H1 (cell line): ENCODE data around the gene GZMA. TPM values are rescaled to one million over a fixed set of nuclear protein-coding genes. Genes with fewer than 3 reads are reported as not detected.

Experiments used
- CTCF ChIA-PET: fragments of 300-600 bp; sonication (Branson Sonifier 250); formaldehyde crosslinking; loops from one replicate; lab custom pipeline; 2021; ENCODE audit not compliant: partially characterized antibody; lab: Charles Lee
- POLR2A ChIA-PET: fragments of 300-600 bp; sonication (Branson Sonifier 250); formaldehyde crosslinking; loops from one replicate; lab custom pipeline; 2021; ENCODE audit warnings: inconsistent platforms; ENCODE audit not compliant: partially characterized antibody; lab: Charles Lee
- DNase-seq, 2 experiments: peaks; one replicate each; pipeline versions ENCODE4 v3.0.0 to v3.0.0-alpha.2; 2010 to 2022; ENCODE audit warnings: low spot score in 2 of 2, low read depth in 1 of 2, mixed read lengths in 1 of 2
- FAIRE-seq: peaks from 2 replicates; lab custom pipeline; 2011; peaks lifted over from hg19 to GRCh38; lab: Jason Lieb, UNC
- H2AFZ ChIP-seq: 2 replicates; pipeline ENCODE4 v1.8.1; 2012; ENCODE audit warnings: low read length, inconsistent platforms
- H2AK5ac ChIP-seq: 2 replicates; pipeline ENCODE4 v1.6.1; 2013; ENCODE audit warnings: low read depth, low read length
- H2BK120ac ChIP-seq: replicated peaks from 2 replicates; pipeline ENCODE3; 2013; ENCODE audit warnings: low read depth, low read length, inconsistent platforms
- H2BK12ac ChIP-seq: 2 replicates; pipeline ENCODE4 v1.6.1; 2013; ENCODE audit warnings: low read depth, low read length
- H2BK15ac ChIP-seq: 2 replicates; pipeline ENCODE4 v1.6.1; 2013; ENCODE audit warnings: low read length
- H2BK20ac ChIP-seq: 2 replicates; pipeline ENCODE4 v1.6.1; 2013; ENCODE audit warnings: low read length
- H2BK5ac ChIP-seq: 2 replicates; pipeline ENCODE4 v1.6.1; 2013; ENCODE audit warnings: low read depth, low read length
- H3K14ac ChIP-seq: 2 replicates; pipeline ENCODE4 v1.6.1; 2013; ENCODE audit warnings: inconsistent platforms; ENCODE audit not compliant: insufficient read length
- H3K18ac ChIP-seq: 2 replicates; pipeline ENCODE4 v1.6.1; 2013; ENCODE audit warnings: low read length; ENCODE audit errors: extremely low read depth
- H3K23ac ChIP-seq: 2 replicates; pipeline ENCODE4 v1.6.1; 2013; ENCODE audit warnings: inconsistent platforms; ENCODE audit not compliant: insufficient read length
- H3K23me2 ChIP-seq: 2 replicates; pipeline ENCODE4 v1.6.1; 2013; ENCODE audit warnings: low read depth, low read length
- H3K27ac ChIP-seq: 2 replicates; pipeline ENCODE4 v1.6.1; 2011; ENCODE audit warnings: low read depth, low read length, inconsistent platforms
- H3K27me3 ChIP-seq, 4 experiments: replicated peaks in 1 of 4; 1 replicate in 1 of 4; 2 replicates in 3 of 4; pipeline versions ENCODE4 v1.6.1 to v1.8.1; 2011 to 2013; ENCODE audit warnings: low read length in 3 of 4, mild to moderate bottlenecking in 3 of 4, inconsistent platforms in 2 of 4, mixed read lengths in 2 of 4, moderate library complexity in 1 of 4; ENCODE audit not compliant: control insufficient read depth in 3 of 4, insufficient read depth in 3 of 4; ENCODE audit errors: extremely low read depth in 1 of 4
- H3K36me3 ChIP-seq, 4 experiments: 2 replicates each; pipeline versions ENCODE4 v1.6.1 to v1.8.1; 2011 to 2013; ENCODE audit warnings: mild to moderate bottlenecking in 4 of 4, low read length in 3 of 4, moderate library complexity in 2 of 4, control low read depth in 1 of 4, inconsistent platforms in 1 of 4; ENCODE audit not compliant: insufficient read depth in 4 of 4, control insufficient read depth in 2 of 4
- H3K4ac ChIP-seq: replicated peaks from 2 replicates; pipeline ENCODE3; 2013; ENCODE audit warnings: low read length, low read depth, mixed read lengths, inconsistent platforms; ENCODE audit not compliant: insufficient read length
- H3K4me1 ChIP-seq, 4 experiments: replicated peaks in 1 of 4; 1 replicate in 1 of 4; 2 replicates in 3 of 4; pipeline versions ENCODE4 v1.6.1 to v1.8.1; 2011 to 2013; ENCODE audit warnings: low read length in 3 of 4, inconsistent platforms in 2 of 4, mixed read lengths in 1 of 4; ENCODE audit not compliant: insufficient read depth in 4 of 4, control insufficient read depth in 3 of 4
- H3K4me2 ChIP-seq, 2 experiments: 2 replicates each; pipeline versions ENCODE4 v1.6.1 to v1.8.1; 2011 to 2013; ENCODE audit warnings: low read depth in 2 of 2, low read length in 2 of 2, control low read depth in 1 of 2, inconsistent platforms in 1 of 2, mild to moderate bottlenecking in 1 of 2; ENCODE audit not compliant: insufficient read depth in 1 of 2
- H3K4me3 ChIP-seq, 4 experiments: fragments of 200-600, 300-600 bp in 1 of 4; sonication (generic), shearing (Covaris generic), sonication (Bioruptor Twin) in 1 of 4; 2 replicates each; pipeline versions ENCODE4 v1.5.1 to v1.8.1; 2011 to 2016; ENCODE audit warnings: low read length in 4 of 4, low read depth in 3 of 4, control low read depth in 2 of 4, inconsistent platforms in 2 of 4, mild to moderate bottlenecking in 2 of 4, mixed read lengths in 1 of 4, moderate library complexity in 1 of 4; ENCODE audit not compliant: insufficient read depth in 2 of 4; ENCODE audit errors: extremely low read depth in 1 of 4
- H3K56ac ChIP-seq: replicated peaks from 2 replicates; pipeline ENCODE3; 2013; ENCODE audit warnings: low read depth, mild to moderate bottlenecking, mixed read lengths, low read length, inconsistent platforms; ENCODE audit not compliant: insufficient read length
- H3K79me1 ChIP-seq: 2 replicates; pipeline ENCODE4 v1.6.1; 2013; ENCODE audit warnings: low read depth, low read length, control low read depth
- H3K79me2 ChIP-seq, 2 experiments: 2 replicates each; pipeline versions ENCODE4 v1.6.1 to v1.8.1; 2012 to 2013; ENCODE audit warnings: low read length in 2 of 2, mild to moderate bottlenecking in 2 of 2, inconsistent platforms in 1 of 2; ENCODE audit not compliant: insufficient read depth in 2 of 2, control insufficient read depth in 1 of 2
- H3K9ac ChIP-seq, 4 experiments: replicated peaks in 1 of 4; 1 replicate in 1 of 4; 2 replicates in 3 of 4; pipeline versions ENCODE4 v1.6.1 to v1.8.1; 2011 to 2013; ENCODE audit warnings: low read depth in 3 of 4, low read length in 3 of 4, control low read depth in 2 of 4, mild to moderate bottlenecking in 2 of 4, moderate library complexity in 2 of 4, inconsistent platforms in 1 of 4; ENCODE audit errors: extremely low read depth in 1 of 4
- H3K9me3 ChIP-seq, 2 experiments: 2 replicates each; pipeline versions ENCODE4 v1.6.1 to v1.8.1; 2012 to 2013; ENCODE audit warnings: mild to moderate bottlenecking in 2 of 2, moderate library complexity in 2 of 2, control low read depth in 1 of 2, inconsistent platforms in 1 of 2, low read depth in 1 of 2, low read length in 1 of 2, mixed read lengths in 1 of 2; ENCODE audit not compliant: insufficient read depth in 2 of 2
- H4K20me1 ChIP-seq, 2 experiments: replicated peaks in 1 of 2; 2 replicates each; pipeline versions ENCODE3 to v1.8.1; 2011 to 2013; ENCODE audit warnings: inconsistent platforms in 2 of 2, low read length in 2 of 2, mild to moderate bottlenecking in 1 of 2; ENCODE audit not compliant: insufficient read depth in 2 of 2, control insufficient read depth in 1 of 2
- H4K5ac ChIP-seq: 2 replicates; pipeline ENCODE4 v1.6.1; 2013; ENCODE audit warnings: low read length, low read depth, mixed read lengths, inconsistent platforms; ENCODE audit not compliant: insufficient read length
- H4K8ac ChIP-seq: 2 replicates; pipeline ENCODE4 v1.8.0; 2013; ENCODE audit warnings: mild to moderate bottlenecking, moderate library complexity, low read length, inconsistent platforms; ENCODE audit not compliant: insufficient read depth; ENCODE audit errors: extremely low read depth
- H4K91ac ChIP-seq: replicated peaks from 2 replicates; pipeline ENCODE3; 2013; ENCODE audit warnings: low read length, mixed read lengths, inconsistent platforms; ENCODE audit not compliant: insufficient read length
- EZH2 ChIP-seq: fragments of 200-600 bp; sonication (generic); IDR thresholded peaks from 2 replicates; pipeline ENCODE4 v1.7.1; 2012; ENCODE audit warnings: low read depth, mild to moderate bottlenecking, moderate library complexity, low read length, inconsistent platforms; ENCODE audit not compliant: severe bottlenecking
- GTF2F1 ChIP-seq: IDR thresholded peaks from 2 replicates; pipeline ENCODE4 v1.6.1; 2012; ENCODE audit warnings: low read depth, low read length, improper control_type of control experiment, borderline replicate concordance
- JUN ChIP-seq: IDR thresholded peaks from 2 replicates; pipeline ENCODE4 v1.6.1; 2011; ENCODE audit warnings: low read depth, mild to moderate bottlenecking, improper control_type of control experiment, low read length
- KDM4A ChIP-seq: IDR thresholded peaks from one replicate; pipeline ENCODE4 v1.7.1; 2012; ENCODE audit warnings: low read depth, mild to moderate bottlenecking, moderate library complexity, low read length, inconsistent platforms; ENCODE audit not compliant: severe bottlenecking
- KDM5A ChIP-seq: fragments of 200-600 bp; IDR thresholded peaks from 2 replicates; pipeline ENCODE4 v1.7.1; 2012; ENCODE audit warnings: mild to moderate bottlenecking, low read length, inconsistent platforms, mixed read lengths
- NRF1 ChIP-seq: IDR thresholded peaks from 2 replicates; pipeline ENCODE4 v1.6.1; 2011; ENCODE audit warnings: mild to moderate bottlenecking, low read depth, low read length, improper control_type of control experiment
- PHF8 ChIP-seq: fragments of 200-600 bp; sonication (generic); conservative IDR thresholded peaks from 2 replicates; pipeline ENCODE4 v1.7.1; 2012; ENCODE audit warnings: low read depth, mild to moderate bottlenecking, inconsistent platforms, low read length, moderate library complexity
- RAD21 ChIP-seq, 2 experiments: IDR thresholded peaks in 1 of 2; conservative IDR thresholded peaks in 1 of 2; 2 replicates each; pipeline ENCODE4 v1.6.1; 2011; ENCODE audit warnings: low read depth in 2 of 2, low read length in 2 of 2, improper control_type of control experiment in 1 of 2, inconsistent platforms in 1 of 2, mild to moderate bottlenecking in 1 of 2, moderate library complexity in 1 of 2
- SAP30 ChIP-seq: fragments of 300-600 bp; sonication (generic); IDR thresholded peaks from 2 replicates; pipeline ENCODE4 v1.7.1; 2012; ENCODE audit warnings: low read length, moderate library complexity, mild to moderate bottlenecking, inconsistent platforms; ENCODE audit not compliant: insufficient read depth, insufficient replicate concordance
- SUZ12 ChIP-seq: fragments of 200-600 bp; sonication (generic); IDR thresholded peaks from 2 replicates; pipeline ENCODE4 v1.6.1; 2012; ENCODE audit warnings: mild to moderate bottlenecking, inconsistent platforms, low read length, moderate library complexity, mixed read lengths
- TAF1 ChIP-seq: IDR thresholded peaks from 2 replicates; pipeline ENCODE4 v1.6.1; 2011; ENCODE audit warnings: mild to moderate bottlenecking, low read depth, low read length
- TAF7 ChIP-seq: optimal IDR thresholded peaks from 2 replicates; pipeline ENCODE3; 2011; ENCODE audit warnings: low read depth, mild to moderate bottlenecking, inconsistent platforms, low read length, moderate library complexity, borderline replicate concordance
- WGBS, 2 experiments: shearing (Covaris generic) in 1 of 2; methylation state at CpG; one replicate each; pipeline versions ENCODE4 v1.1.6 to v1.1.7; 2013 to 2015; ENCODE audit warnings: low lambda C conversion rate in 2 of 2, mixed read lengths in 2 of 2, inconsistent platforms in 1 of 2, low coverage in 1 of 2, missing lambda C conversion rate in 1 of 2; ENCODE audit not compliant: insufficient replicate concordance in 2 of 2, insufficient coverage in 1 of 2, insufficient read length in 1 of 2; ENCODE audit errors: extremely low coverage in 1 of 2, missing lambda C conversion rate in 1 of 2; 5-methylcytosine and 5-hydroxymethylcytosine counted together
- polyA plus RNA-seq, 7 experiments: library from polyadenylated mRNA; depleted of rRNA in 3 of 7; stranded (reverse) in 5 of 7; unstranded in 2 of 7; fragments of >200 nt in 5 of 7; fragments of 200-250 nt in 2 of 7; gene quantifications; 1 replicate in 5 of 7; 2 replicates in 1 of 7; 4 replicates in 1 of 7; pipeline versions ENCODE4 v1.2.1 to v1.2.3, GENCODE V29; 2011 to 2013; ENCODE audit warnings: missing spikeins in 2 of 7, mixed read lengths in 2 of 7
- total RNA-seq: library from RNA; stranded (reverse); fragmentation: NEBNext Ultra II Directional; extraction: Animal tissue kit (Norgen Biotek cat#: 25700); gene quantifications from 2 replicates; pipeline ENCODE4 v1.2.1, GENCODE V29; 2021

Gene GZMA
- total and polyA plus RNA-seq, 2 of the 8 experiments (the other 6 are each of a cell fraction or from before 2014, with no cell fraction given): not detected

DNA sequence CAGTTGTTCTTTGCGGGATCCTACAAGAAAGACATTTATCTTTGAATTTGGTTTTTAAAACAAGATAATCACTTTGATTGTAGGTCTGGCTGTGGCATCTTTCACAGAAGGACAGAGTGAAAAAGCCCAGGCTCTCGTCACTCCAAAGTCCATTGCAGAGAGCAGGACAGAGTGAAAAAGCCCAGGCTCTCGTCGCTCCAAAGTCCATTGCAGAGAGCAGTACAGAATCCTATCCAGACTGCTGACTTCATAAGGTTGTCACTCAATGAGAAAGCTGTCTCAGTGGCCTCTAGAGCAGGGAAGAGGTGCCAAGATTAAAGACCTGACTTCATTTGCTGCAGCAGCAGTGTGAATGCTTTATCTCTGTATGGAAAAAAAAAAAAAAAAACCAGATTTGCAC lies 41.2 kb downstream of the GZMA start:
- Histone ChIP-seq H3K27ac (no peak overlapping the region), H3K9ac (no peak overlapping the region), H3K4ac (no peak overlapping the region), H3K36me3 (no peaks in the 10 kb centered on the region), H3K4me2 (no peak overlapping the region), H3K27me3 (no peaks in the 10 kb centered on the region), H3K79me1 (no peaks in the 10 kb centered on the region), H3K23me2 (no peaks in the 10 kb centered on the region), H3K4me1 (no peaks in the 10 kb centered on the region), H3K56ac (no peak overlapping the region), H2AFZ (no peak overlapping the region), H4K8ac (no peak overlapping the region), H2BK5ac (no peak overlapping the region), H2AK5ac (no peak overlapping the region), H3K14ac (no peak overlapping the region), H4K5ac (no peak overlapping the region), H4K20me1 (no peaks in the 10 kb centered on the region), H2BK20ac (no peak overlapping the region)
- ChIA-PET CTCF (interaction anchor here (0.6 to 3.6 kb wide), 5 partner anchors 16 to 626 kb away, joined by 3 to 59 read pairs (median 4); partner anchors contain the start of gene SNX18), POLR2A (no interaction called here)
- TF ChIP-seq KDM4A: no peak
- no peak for TF ChIP-seq PHF8
- TF ChIP-seq SAP30: no peak
- TF ChIP-seq TAF1: no peak
- no peak for TF ChIP-seq JUN
- TF ChIP-seq TAF7: no peak
- TF ChIP-seq EZH2: no peak
- no peak for TF ChIP-seq RAD21 (IDR thresholded peaks at IDR 0.05 in 1 of 2, conservative IDR thresholded peaks at IDR 0.05 in 1 of 2; ENCODE audit: low read depth in 2 of 2, low read length in 2 of 2)
- no peak for TF ChIP-seq NRF1
- no peak for TF ChIP-seq SUZ12
- no peak for TF ChIP-seq KDM5A
- no peak for TF ChIP-seq GTF2F1
- TF ChIP-seq, all 59 proteins: peak for 0
- WGBS, 2 experiments: 69% methylated on average over 4 of the region's 4 CpGs; no CpG with 5 or more reads in 1 of the 2 experiments
- Histone ChIP-seq H3K18ac (no peak overlapping the region), H2BK15ac (no peak overlapping the region), H3K9me3 (no peaks in the 10 kb centered on the region), H3K79me2 (no peaks in the 10 kb centered on the region), H2BK120ac (no peak overlapping the region), H3K4me3 (no peak overlapping the region), H3K23ac (no peak overlapping the region), H4K91ac (no peak overlapping the region), H2BK12ac (no peak overlapping the region)
- no peak for FAIRE-seq
- DNase-seq: no peak
